Measurements from ENCODE around the gene TMEM40.

- TF ChIP-seq MLLT10 (CRISPR knock-in tag; IDR thresholded peaks at IDR 0.05), result no peak
- TF ChIP-seq, protein P1, sequence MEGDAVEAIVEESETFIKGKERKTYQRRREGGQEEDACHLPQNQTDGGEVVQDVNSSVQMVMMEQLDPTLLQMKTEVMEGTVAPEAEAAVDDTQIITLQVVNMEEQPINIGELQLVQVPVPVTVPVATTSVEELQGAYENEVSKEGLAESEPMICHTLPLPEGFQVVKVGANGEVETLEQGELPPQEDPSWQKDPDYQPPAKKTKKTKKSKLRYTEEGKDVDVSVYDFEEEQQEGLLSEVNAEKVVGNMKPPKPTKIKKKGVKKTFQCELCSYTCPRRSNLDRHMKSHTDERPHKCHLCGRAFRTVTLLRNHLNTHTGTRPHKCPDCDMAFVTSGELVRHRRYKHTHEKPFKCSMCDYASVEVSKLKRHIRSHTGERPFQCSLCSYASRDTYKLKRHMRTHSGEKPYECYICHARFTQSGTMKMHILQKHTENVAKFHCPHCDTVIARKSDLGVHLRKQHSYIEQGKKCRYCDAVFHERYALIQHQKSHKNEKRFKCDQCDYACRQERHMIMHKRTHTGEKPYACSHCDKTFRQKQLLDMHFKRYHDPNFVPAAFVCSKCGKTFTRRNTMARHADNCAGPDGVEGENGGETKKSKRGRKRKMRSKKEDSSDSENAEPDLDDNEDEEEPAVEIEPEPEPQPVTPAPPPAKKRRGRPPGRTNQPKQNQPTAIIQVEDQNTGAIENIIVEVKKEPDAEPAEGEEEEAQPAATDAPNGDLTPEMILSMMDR (CRISPR knock-in tag; IDR thresholded peaks at IDR 0.05), result no peak
- TF ChIP-seq CEBPB (IDR thresholded peaks at IDR 0.05; ENCODE audit: borderline replicate concordance, low read depth, low read length), result no peak
- no peak for TF ChIP-seq SAP130 (CRISPR knock-in tag; IDR thresholded peaks at IDR 0.05; ENCODE audit: low read depth)
- TF ChIP-seq ZNF501 (CRISPR knock-in tag; IDR thresholded peaks at IDR 0.05), result no peak
- TF ChIP-seq EP300 (IDR thresholded peaks at IDR 0.05; ENCODE audit: low read depth in 2 of 2, low read length in 2 of 2), result no peak
- TF ChIP-seq EP300 (CRISPR knock-in tag; IDR thresholded peaks at IDR 0.05; ENCODE audit: borderline replicate concordance), result no peak
- no peak for TF ChIP-seq SRSF9 (IDR thresholded peaks at IDR 0.05; ENCODE audit: borderline replicate concordance, insufficient read depth, low read depth, low read length, poor library complexity, severe bottlenecking)
- TF ChIP-seq SOX6 (IDR thresholded peaks at IDR 0.05), result no peak
- no peak for TF ChIP-seq SOX6 (CRISPR knock-in tag; IDR thresholded peaks at IDR 0.05)
- TF ChIP-seq, protein P2, sequence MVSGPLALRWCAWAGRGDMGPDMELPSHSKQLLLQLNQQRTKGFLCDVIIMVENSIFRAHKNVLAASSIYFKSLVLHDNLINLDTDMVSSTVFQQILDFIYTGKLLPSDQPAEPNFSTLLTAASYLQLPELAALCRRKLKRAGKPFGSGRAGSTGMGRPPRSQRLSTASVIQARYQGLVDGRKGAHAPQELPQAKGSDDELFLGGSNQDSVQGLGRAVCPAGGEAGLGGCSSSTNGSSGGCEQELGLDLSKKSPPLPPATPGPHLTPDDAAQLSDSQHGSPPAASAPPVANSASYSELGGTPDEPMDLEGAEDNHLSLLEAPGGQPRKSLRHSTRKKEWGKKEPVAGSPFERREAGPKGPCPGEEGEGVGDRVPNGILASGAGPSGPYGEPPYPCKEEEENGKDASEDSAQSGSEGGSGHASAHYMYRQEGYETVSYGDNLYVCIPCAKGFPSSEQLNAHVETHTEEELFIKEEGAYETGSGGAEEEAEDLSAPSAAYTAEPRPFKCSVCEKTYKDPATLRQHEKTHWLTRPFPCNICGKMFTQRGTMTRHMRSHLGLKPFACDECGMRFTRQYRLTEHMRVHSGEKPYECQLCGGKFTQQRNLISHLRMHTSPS (CRISPR knock-in tag; IDR thresholded peaks at IDR 0.05; ENCODE audit: low read depth), result no peak
- TF ChIP-seq ZNF432 (CRISPR knock-in tag; IDR thresholded peaks at IDR 0.05; ENCODE audit: borderline replicate concordance), result no peak
- no peak for TF ChIP-seq POLR2A (IDR thresholded peaks at IDR 0.05; ENCODE audit: insufficient read depth in 1 of 2, low read depth in 2 of 2, low read length in 2 of 2)
- no peak for TF ChIP-seq ATAD3A (CRISPR knock-in tag; IDR thresholded peaks at IDR 0.05)
Measured at GRCh38 chr3:12758025-12758781, 856 bp downstream of the TMEM40 start.
